MM.1S (cell line): ENCODE data around the gene DDX54.
A peak's percentile ranks its signal among the peaks of the same experiment; 100 is the strongest.

Source experiments
- DNase-seq: peaks from one replicate; pipeline ENCODE4 v3.0.0-alpha.2; 2015
- H2AFZ ChIP-seq: fragments of 300-600 bp; sonication (generic); 2 replicates; pipeline ENCODE4 v1.6.0; 2016; ENCODE audit warnings: antibody characterized with exemption, low read length
- H3F3A ChIP-seq: fragments of 300-600 bp; sonication (generic); 2 replicates; pipeline ENCODE4 v1.6.1; 2016; ENCODE audit warnings: mild to moderate bottlenecking, antibody characterized with exemption, low read length, moderate library complexity, mixed read lengths; ENCODE audit not compliant: insufficient read depth
- H3K27ac ChIP-seq: fragments of 300-600 bp; sonication (generic); 2 replicates; pipeline ENCODE4 v1.5.1; 2016; ENCODE audit warnings: mild to moderate bottlenecking, low read length
- H3K27me3 ChIP-seq: fragments of 300-600 bp; sonication (generic); replicated peaks from 2 replicates; pipeline ENCODE4 v1.6.0; 2016; ENCODE audit warnings: low read length; ENCODE audit not compliant: insufficient read depth
- H3K36me3 ChIP-seq: fragments of 300-600 bp; sonication (generic); replicated peaks from 2 replicates; pipeline ENCODE4 v1.6.1; 2016; ENCODE audit warnings: mild to moderate bottlenecking, low read length, mixed read lengths; ENCODE audit not compliant: insufficient read depth
- H3K4me1 ChIP-seq: fragments of 300-600 bp; sonication (generic); 2 replicates; pipeline ENCODE4 v1.6.1; 2016; ENCODE audit warnings: low read length, mixed read lengths
- H3K4me2 ChIP-seq: fragments of 300-600 bp; sonication (generic); 2 replicates; pipeline ENCODE4 v1.6.0; 2016; ENCODE audit warnings: low read depth, low read length
- H3K4me3 ChIP-seq: fragments of 300-600 bp; sonication (generic); 2 replicates; pipeline ENCODE4 v1.5.1; 2016; ENCODE audit warnings: low read length, mixed read lengths
- H3K79me2 ChIP-seq: fragments of 300-600 bp; sonication (generic); 2 replicates; pipeline ENCODE4 v1.6.1; 2016; ENCODE audit warnings: mixed run types, low read length, mixed read lengths
- H3K9ac ChIP-seq: fragments of 300-600 bp; sonication (generic); 2 replicates; pipeline ENCODE4 v1.6.1; 2016; ENCODE audit warnings: low read length, mixed read lengths
- H3K9me2 ChIP-seq: fragments of 300-600 bp; sonication (generic); replicated peaks from 2 replicates; pipeline ENCODE4 v1.6.1; 2016; ENCODE audit warnings: mild to moderate bottlenecking, low read length, mixed read lengths; ENCODE audit not compliant: insufficient read depth
- H3K9me3 ChIP-seq: fragments of 300-600 bp; sonication (generic); replicated peaks from 2 replicates; pipeline ENCODE4 v1.6.1; 2016; ENCODE audit warnings: mild to moderate bottlenecking, low read length, mixed read lengths; ENCODE audit not compliant: insufficient read depth
- H4K20me1 ChIP-seq: fragments of 300-600 bp; sonication (generic); 2 replicates; pipeline ENCODE4 v1.6.1; 2016; ENCODE audit warnings: mild to moderate bottlenecking, low read length, moderate library complexity, mixed read lengths; ENCODE audit not compliant: insufficient read depth
- EZH2 ChIP-seq: fragments of 300-600 bp; sonication (generic); optimal IDR thresholded peaks from 2 replicates; pipeline ENCODE3; 2017; ENCODE audit warnings: low read depth, mild to moderate bottlenecking, antibody characterized with exemption, low read length, mixed read lengths
- EZH2phosphoT487 ChIP-seq: fragments of 300-600 bp; sonication (generic); IDR thresholded peaks from 2 replicates; pipeline ENCODE4 v1.6.1; 2018; ENCODE audit warnings: antibody characterized with exemption, low read length
- TF ChIP-seq, protein P1 (sequence below): fragments of 300-600 bp; sonication (generic); IDR thresholded peaks from 2 replicates; pipeline ENCODE4 v1.5.1; 2016; ENCODE audit warnings: antibody characterized with exemption, low read length, mixed read lengths

Gene DDX54

DNA sequence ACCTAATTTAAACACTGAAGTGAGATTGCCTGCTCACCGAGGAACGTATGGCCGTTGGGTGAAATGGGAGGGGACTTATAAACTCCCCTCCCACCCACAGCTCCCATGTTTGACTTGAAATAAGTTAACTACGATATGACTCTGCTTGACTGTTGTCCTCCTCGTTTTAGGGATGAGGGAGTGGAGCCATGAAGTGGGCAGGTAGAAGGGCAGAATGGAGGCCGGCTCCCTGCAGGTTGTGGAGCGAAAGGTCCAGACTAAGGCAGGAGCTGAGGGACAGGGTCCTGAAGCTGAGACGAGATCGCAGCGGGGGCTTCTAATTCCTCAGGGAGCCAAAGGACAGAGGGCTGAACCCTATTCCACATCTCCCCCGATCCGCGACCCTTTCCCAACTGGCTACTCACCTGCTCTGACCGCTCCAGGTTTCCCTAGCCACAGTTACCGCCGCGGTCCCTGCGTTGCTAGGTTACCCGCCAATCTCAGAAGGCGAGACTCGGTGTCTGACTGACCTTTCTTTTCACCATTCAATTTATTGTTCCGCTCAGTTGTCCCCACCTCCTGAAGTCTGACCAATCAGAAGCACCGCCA is 35.4 kb upstream of the DDX54 start:
- Histone ChIP-seq H3K9me3 (no peaks in the 10 kb centered on the region), H3K4me2 (peak overlapping the region; percentile 76), H2AFZ (peak overlapping the region; percentile 53), H3K9ac (peak overlapping the region; percentile 38; the same call in 1 of the 2 replicates), H3K27me3 (no peaks in the 10 kb centered on the region), H4K20me1 (no peaks in the 10 kb centered on the region), H3K4me3 (peak overlapping the region; percentile 57), H3K27ac (no peak overlapping the region), H3K9me2 (no peaks in the 10 kb centered on the region), H3F3A (peaks cover 9% of the 10 kb centered on the region; the same call in 1 of the 2 replicates), H3K4me1 (no peaks in the 10 kb centered on the region), H3K79me2 (peaks cover 19% of the 10 kb centered on the region), H3K36me3 (no peaks in the 10 kb centered on the region)
- DNase-seq = no peak
- TF ChIP-seq, protein P1, sequence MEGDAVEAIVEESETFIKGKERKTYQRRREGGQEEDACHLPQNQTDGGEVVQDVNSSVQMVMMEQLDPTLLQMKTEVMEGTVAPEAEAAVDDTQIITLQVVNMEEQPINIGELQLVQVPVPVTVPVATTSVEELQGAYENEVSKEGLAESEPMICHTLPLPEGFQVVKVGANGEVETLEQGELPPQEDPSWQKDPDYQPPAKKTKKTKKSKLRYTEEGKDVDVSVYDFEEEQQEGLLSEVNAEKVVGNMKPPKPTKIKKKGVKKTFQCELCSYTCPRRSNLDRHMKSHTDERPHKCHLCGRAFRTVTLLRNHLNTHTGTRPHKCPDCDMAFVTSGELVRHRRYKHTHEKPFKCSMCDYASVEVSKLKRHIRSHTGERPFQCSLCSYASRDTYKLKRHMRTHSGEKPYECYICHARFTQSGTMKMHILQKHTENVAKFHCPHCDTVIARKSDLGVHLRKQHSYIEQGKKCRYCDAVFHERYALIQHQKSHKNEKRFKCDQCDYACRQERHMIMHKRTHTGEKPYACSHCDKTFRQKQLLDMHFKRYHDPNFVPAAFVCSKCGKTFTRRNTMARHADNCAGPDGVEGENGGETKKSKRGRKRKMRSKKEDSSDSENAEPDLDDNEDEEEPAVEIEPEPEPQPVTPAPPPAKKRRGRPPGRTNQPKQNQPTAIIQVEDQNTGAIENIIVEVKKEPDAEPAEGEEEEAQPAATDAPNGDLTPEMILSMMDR = no peak
- TF ChIP-seq EZH2phosphoT487 = no peak
- TF ChIP-seq EZH2 = no peak

DNA sequence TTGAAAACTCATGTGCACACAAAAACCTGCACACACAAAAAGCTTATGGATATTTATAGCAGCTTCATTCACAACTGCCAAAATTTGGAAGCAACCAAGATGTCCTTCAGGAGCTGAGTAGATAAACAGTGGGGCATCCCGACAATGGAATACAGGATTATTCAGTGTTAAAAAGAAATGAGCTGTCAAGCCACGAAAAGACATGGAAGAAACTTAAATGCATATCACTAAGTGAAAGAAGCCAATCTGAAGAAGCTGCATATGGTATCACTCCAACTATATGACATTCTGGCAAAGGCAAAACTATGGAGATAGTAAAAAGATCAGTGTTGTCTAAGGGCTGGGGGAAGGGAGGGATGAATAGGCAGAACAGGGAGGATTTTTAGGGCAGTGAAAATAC is 30.7 kb upstream of the DDX54 start:
- H2AFZ ChIP-seq = no peak overlapping the region
- no peak overlapping the region for H3K27ac ChIP-seq
- H3K36me3 ChIP-seq = no peaks in the 10 kb centered on the region
- H4K20me1 ChIP-seq = no peaks in the 10 kb centered on the region
- H3F3A ChIP-seq = 0 out of 2 replicates have a peak, but pooled peaks cover 3% of the 10 kb centered on the region
- H3K4me1 ChIP-seq = peaks cover 10% of the 10 kb centered on the region
- no peaks in the 10 kb centered on the region for H3K79me2 ChIP-seq
- TF ChIP-seq EZH2phosphoT487 (no peak), EZH2 (no peak)
- TF ChIP-seq, protein P1 = no peak
- H3K4me2 ChIP-seq = no peak overlapping the region
- no peaks in the 10 kb centered on the region for H3K9me2 ChIP-seq
- DNase-seq = no peak
- no peak overlapping the region for H3K9ac ChIP-seq
- no peaks in the 10 kb centered on the region for H3K9me3 ChIP-seq
- no peaks in the 10 kb centered on the region for H3K27me3 ChIP-seq
- no peak overlapping the region for H3K4me3 ChIP-seq

GRCh38 chr12:113214895-113215400 is 29.7 kb upstream of the DDX54 start:
- 0 out of 2 replicates have a peak, but pooled peaks cover 3% of the 10 kb centered on the region for H3F3A ChIP-seq
- no peak overlapping the region for H3K27ac ChIP-seq
- H3K4me3 ChIP-seq = no peak overlapping the region
- no peaks in the 10 kb centered on the region for H3K9me3 ChIP-seq
- peak overlapping the region; percentile 18; the same call in 1 of the 2 replicates for H3K4me2 ChIP-seq
- H3K27me3 ChIP-seq = no peaks in the 10 kb centered on the region
- no peak overlapping the region for H3K9ac ChIP-seq
- no peak for DNase-seq
- no peaks in the 10 kb centered on the region for H3K36me3 ChIP-seq
- H3K4me1 ChIP-seq = peaks cover 10% of the 10 kb centered on the region
- TF ChIP-seq, protein P1 = no peak
- TF ChIP-seq EZH2 (no peak), EZH2phosphoT487 (no peak)
- no peaks in the 10 kb centered on the region for H3K9me2 ChIP-seq
- H4K20me1 ChIP-seq = no peaks in the 10 kb centered on the region
- H3K79me2 ChIP-seq = no peaks in the 10 kb centered on the region
- H2AFZ ChIP-seq = no peak overlapping the region
